Measurements from ENCODE around the gene UGT2B10. TPM values are rescaled to one million over a fixed set of nuclear protein-coding genes. Genes with fewer than 3 reads are reported as not detected.

The UGT2B10 gene
- total RNA-seq, 2 donors from 2014 or later = not detected

- H3K9me3 ChIP-seq = no peaks in the 10 kb centered on the region
- 82 to 88% methylated on average over 8 of the region's 8 CpGs for WGBS, 2 donors
- no peak for ATAC-seq
- DNase-seq = no peak
- intact Hi-C loops (cut with DNase I) = no loop called here
- H3K4me3 ChIP-seq = no peak overlapping the region
- peaks cover 72% of the 10 kb centered on the region for H3K4me1 ChIP-seq
- no peak for TF ChIP-seq CTCF (IDR thresholded peaks at IDR 0.05)
- peak overlapping the region in 2 of 4 donors; percentile 12 to 22 for H3K27ac ChIP-seq
- H3K36me3 ChIP-seq (replicated peaks in 1 of 2; ENCODE audit: insufficient read depth in 1 of 2, low read depth in 2 of 2) = no peaks in the 10 kb centered on the region
- H3K27me3 ChIP-seq = no peaks in the 10 kb centered on the region
These were observed 53.5 kb downstream of the UGT2B10 start for GRCh38 chr4:68869274-68869773.

- H3K27ac ChIP-seq = peak overlapping the region; percentile 71 to 89 (median 77)
- H3K9me3 ChIP-seq = no peaks in the 10 kb centered on the region
- intact Hi-C loops (cut with DNase I) = no loop called here
- TF ChIP-seq CTCF (IDR thresholded peaks at IDR 0.05) (no peak), POLR2A (IDR thresholded peaks at IDR 0.05) (no peak)
- no peaks in the 10 kb centered on the region for H3K27me3 ChIP-seq
- no peak for DNase-seq
- H3K4me1 ChIP-seq = peaks cover 66% of the 10 kb centered on the region
- no peaks in the 10 kb centered on the region for H3K36me3 ChIP-seq (replicated peaks in 1 of 2; ENCODE audit: insufficient read depth in 1 of 2, low read depth in 2 of 2)
- ATAC-seq = peak; percentile 82
- H3K4me3 ChIP-seq = no peak overlapping the region
- WGBS, 2 donors = 8 to 23% methylated on average over 2 of the region's 2 CpGs
These were observed 56.2 kb downstream of the UGT2B10 start for GRCh38 chr4:68871809-68872642.

- no peak for TF ChIP-seq POLR2A (IDR thresholded peaks at IDR 0.05)
- peak in 4 of 7 experiments; percentile 39 to 50 (median 43) for TF ChIP-seq CTCF (IDR thresholded peaks at IDR 0.05)
- peak; percentile 65 for ATAC-seq
- Histone ChIP-seq H3K9me3 (no peaks in the 10 kb centered on the region), H3K27me3 (no peaks in the 10 kb centered on the region), H3K4me3 (no peak overlapping the region), H3K36me3 (replicated peaks in 1 of 2; ENCODE audit: insufficient read depth in 1 of 2, low read depth in 2 of 2) (no peaks in the 10 kb centered on the region), H3K4me1 (peaks cover 59% of the 10 kb centered on the region), H3K27ac (peak overlapping the region in 3 of 4 donors; percentile 72 to 89 (median 82))
- DNase-seq = no peak
- 19 to 24% methylated on average over 3 of the region's 3 CpGs for WGBS, 2 donors
- intact Hi-C loops (cut with DNase I) = no loop called here
These were observed 57.1 kb downstream of the UGT2B10 start for GRCh38 chr4:68872643-68873502.

GRCh38 chr4:68874507-68874906, 58.7 kb downstream of the UGT2B10 start:
- peak overlapping the region; percentile 27 to 89 (median 77) for H3K27ac ChIP-seq
- ATAC-seq (no peak), DNase-seq (no peak)
- no peak overlapping the region for H3K4me3 ChIP-seq
- no peak for TF ChIP-seq CTCF (IDR thresholded peaks at IDR 0.05)
- TF ChIP-seq POLR2A (IDR thresholded peaks at IDR 0.05) = peak in 1 of 3 donors; percentile 4
- H3K27me3 ChIP-seq = no peaks in the 10 kb centered on the region
- H3K9me3 ChIP-seq = no peaks in the 10 kb centered on the region
- no peaks in the 10 kb centered on the region for H3K36me3 ChIP-seq (replicated peaks in 1 of 2; ENCODE audit: insufficient read depth in 1 of 2, low read depth in 2 of 2)
- intact Hi-C loops (cut with DNase I) = no loop called here
- peaks cover 56% of the 10 kb centered on the region for H3K4me1 ChIP-seq

Measured in body of pancreas (tissue), 4 donors.